DOHH2 (cell line): Measurements from ENCODE around the gene DNAH2.

Experiments used
- H3F3A ChIP-seq: fragments of 200-600 bp; sonication (generic), shearing (Covaris generic); 2 replicates; pipeline ENCODE4 v1.6.0; 2016; ENCODE audit warnings: antibody characterized with exemption, mild to moderate bottlenecking; ENCODE audit not compliant: control insufficient read depth, insufficient read depth
- H3K27ac ChIP-seq: fragments of 200-600 bp; sonication (generic); 2 replicates; pipeline ENCODE4 v1.5.1; 2014; ENCODE audit warnings: low read depth, mild to moderate bottlenecking, low read length, moderate library complexity
- H3K27me3 ChIP-seq: fragments of 200-600 bp; sonication (generic); 2 replicates; pipeline ENCODE4 v1.6.1; 2014; ENCODE audit warnings: mild to moderate bottlenecking, low read length, mixed read lengths; ENCODE audit not compliant: control insufficient read depth
- H3K36me3 ChIP-seq: fragments of 200-600 bp; sonication (generic); 2 replicates; pipeline ENCODE4 v1.6.1; 2014; ENCODE audit warnings: mild to moderate bottlenecking, low read length, moderate library complexity, mixed read lengths; ENCODE audit not compliant: control insufficient read depth
- H3K4me1 ChIP-seq: fragments of 200-600 bp; sonication (generic); 2 replicates; pipeline ENCODE4 v1.6.1; 2014; ENCODE audit warnings: mild to moderate bottlenecking, low read length, mixed read lengths; ENCODE audit not compliant: control insufficient read depth
- H3K4me2 ChIP-seq: fragments of 200-600 bp; sonication (generic); 2 replicates; pipeline ENCODE4 v1.6.0; 2014; ENCODE audit warnings: mild to moderate bottlenecking, low read length, moderate library complexity
- H3K4me3 ChIP-seq: fragments of 200-600 bp; sonication (generic); 2 replicates; pipeline ENCODE4 v1.5.1; 2014; ENCODE audit warnings: mild to moderate bottlenecking, low read length, mixed read lengths
- H3K79me2 ChIP-seq: fragments of 200-600 bp; sonication (generic); 2 replicates; pipeline ENCODE4 v1.6.1; 2014; ENCODE audit warnings: mild to moderate bottlenecking, low read length, mixed read lengths; ENCODE audit not compliant: control insufficient read depth
- H3K9me2 ChIP-seq: fragments of 200-600 bp; sonication (generic); replicated peaks from 2 replicates; pipeline ENCODE4 v1.6.1; 2014; ENCODE audit warnings: mild to moderate bottlenecking, low read length, mixed read lengths; ENCODE audit not compliant: control insufficient read depth
- H3K9me3 ChIP-seq: fragments of 200-600 bp; sonication (generic); 2 replicates; pipeline ENCODE4 v1.6.1; 2014; ENCODE audit warnings: antibody characterized with exemption, low read length, mixed read lengths; ENCODE audit not compliant: control insufficient read depth, insufficient read depth
- H4K20me1 ChIP-seq: fragments of 200-600 bp; sonication (generic); 2 replicates; pipeline ENCODE4 v1.6.0; 2014; ENCODE audit warnings: low read depth, mild to moderate bottlenecking, antibody characterized with exemption, low read length, moderate library complexity; ENCODE audit not compliant: control insufficient read depth, insufficient read depth
- EZH2phosphoT487 ChIP-seq: fragments of 200-600 bp; sonication (generic); IDR thresholded peaks from 2 replicates; pipeline ENCODE4 v1.6.1; 2017; ENCODE audit warnings: borderline replicate concordance, mild to moderate bottlenecking, antibody characterized with exemption, low read length, moderate library complexity, mixed read lengths
- TF ChIP-seq, protein P1 (sequence below): fragments of 200-600 bp; sonication (generic); IDR thresholded peaks from one replicate; pipeline ENCODE4 v1.5.1; 2014; ENCODE audit warnings: antibody characterized with exemption, mild to moderate bottlenecking, low read depth, low read length; ENCODE audit not compliant: poor library complexity, severe bottlenecking

DNAH2 gene

DNA sequence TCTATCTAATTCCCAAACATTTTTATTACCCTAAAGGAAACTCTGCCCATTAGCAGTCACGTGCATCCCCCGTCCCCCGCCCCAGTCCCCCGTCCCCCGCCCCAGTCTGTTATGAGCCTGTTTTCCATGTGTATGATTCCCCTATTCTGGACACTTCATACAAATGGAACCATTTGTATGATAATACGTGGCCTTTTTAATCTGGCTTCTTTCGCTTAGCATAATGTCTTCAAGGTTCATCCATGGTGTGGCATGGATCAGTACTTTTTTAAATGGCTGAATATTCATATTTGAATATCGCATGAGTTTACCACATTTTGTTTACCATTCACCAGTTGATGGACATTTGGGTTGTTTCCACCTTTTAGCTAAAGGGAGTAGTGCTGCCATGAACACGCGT lies 49.5 kb downstream of the DNAH2 start:
- Histone ChIP-seq H3K4me1 (no peaks in the 10 kb centered on the region), H3K9me2 (no peaks in the 10 kb centered on the region), H3K27me3 (peaks cover 9% of the 10 kb centered on the region), H3K36me3 (no peaks in the 10 kb centered on the region), H3K4me3 (no peak overlapping the region), H3K9me3 (no peaks in the 10 kb centered on the region), H3F3A (no peaks in the 10 kb centered on the region), H3K79me2 (no peaks in the 10 kb centered on the region), H3K4me2 (no peak overlapping the region), H3K27ac (no peak overlapping the region), H4K20me1 (no peaks in the 10 kb centered on the region)
- TF ChIP-seq EZH2phosphoT487, result no peak
- TF ChIP-seq, protein P1, sequence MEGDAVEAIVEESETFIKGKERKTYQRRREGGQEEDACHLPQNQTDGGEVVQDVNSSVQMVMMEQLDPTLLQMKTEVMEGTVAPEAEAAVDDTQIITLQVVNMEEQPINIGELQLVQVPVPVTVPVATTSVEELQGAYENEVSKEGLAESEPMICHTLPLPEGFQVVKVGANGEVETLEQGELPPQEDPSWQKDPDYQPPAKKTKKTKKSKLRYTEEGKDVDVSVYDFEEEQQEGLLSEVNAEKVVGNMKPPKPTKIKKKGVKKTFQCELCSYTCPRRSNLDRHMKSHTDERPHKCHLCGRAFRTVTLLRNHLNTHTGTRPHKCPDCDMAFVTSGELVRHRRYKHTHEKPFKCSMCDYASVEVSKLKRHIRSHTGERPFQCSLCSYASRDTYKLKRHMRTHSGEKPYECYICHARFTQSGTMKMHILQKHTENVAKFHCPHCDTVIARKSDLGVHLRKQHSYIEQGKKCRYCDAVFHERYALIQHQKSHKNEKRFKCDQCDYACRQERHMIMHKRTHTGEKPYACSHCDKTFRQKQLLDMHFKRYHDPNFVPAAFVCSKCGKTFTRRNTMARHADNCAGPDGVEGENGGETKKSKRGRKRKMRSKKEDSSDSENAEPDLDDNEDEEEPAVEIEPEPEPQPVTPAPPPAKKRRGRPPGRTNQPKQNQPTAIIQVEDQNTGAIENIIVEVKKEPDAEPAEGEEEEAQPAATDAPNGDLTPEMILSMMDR, result no peak

DNA sequence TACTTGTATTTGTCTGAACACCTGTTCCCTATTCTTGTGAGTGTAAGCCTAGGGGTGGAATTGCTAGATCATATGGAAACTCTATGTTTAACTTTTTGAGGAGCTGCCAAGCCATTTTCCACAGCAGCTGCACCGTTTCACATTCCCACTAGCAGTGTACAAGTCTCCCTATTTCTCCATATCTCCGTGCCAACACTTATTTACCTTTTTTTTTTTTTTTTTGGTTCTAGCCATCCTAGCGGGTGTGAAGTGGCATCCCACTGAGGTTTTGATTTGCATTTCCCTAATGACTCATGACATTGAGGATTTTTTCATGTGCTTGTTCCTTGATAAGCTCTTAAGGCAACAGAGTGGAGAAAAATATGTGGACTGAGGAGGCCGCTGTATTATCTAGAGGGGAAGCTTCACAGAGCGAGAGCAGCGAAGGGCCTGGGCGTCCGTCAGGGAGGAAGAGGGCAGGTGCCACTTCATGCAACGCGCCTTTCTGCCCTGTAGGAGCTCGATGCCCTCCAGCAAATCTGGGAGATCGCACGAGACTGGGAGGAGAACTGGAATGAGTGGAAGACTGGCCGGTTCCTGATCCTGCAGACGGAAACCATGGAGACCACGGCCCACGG lies 50.0 kb downstream of the DNAH2 start:
- Histone ChIP-seq H3F3A (no peaks in the 10 kb centered on the region), H3K4me3 (no peak overlapping the region), H3K36me3 (no peaks in the 10 kb centered on the region), H3K9me2 (no peaks in the 10 kb centered on the region), H3K27me3 (peaks cover 9% of the 10 kb centered on the region), H3K4me1 (no peaks in the 10 kb centered on the region), H3K79me2 (no peaks in the 10 kb centered on the region), H4K20me1 (no peaks in the 10 kb centered on the region), H3K27ac (no peak overlapping the region), H3K4me2 (no peak overlapping the region), H3K9me3 (no peaks in the 10 kb centered on the region)
- TF ChIP-seq, protein P1, result no peak
- no peak for TF ChIP-seq EZH2phosphoT487

DNA sequence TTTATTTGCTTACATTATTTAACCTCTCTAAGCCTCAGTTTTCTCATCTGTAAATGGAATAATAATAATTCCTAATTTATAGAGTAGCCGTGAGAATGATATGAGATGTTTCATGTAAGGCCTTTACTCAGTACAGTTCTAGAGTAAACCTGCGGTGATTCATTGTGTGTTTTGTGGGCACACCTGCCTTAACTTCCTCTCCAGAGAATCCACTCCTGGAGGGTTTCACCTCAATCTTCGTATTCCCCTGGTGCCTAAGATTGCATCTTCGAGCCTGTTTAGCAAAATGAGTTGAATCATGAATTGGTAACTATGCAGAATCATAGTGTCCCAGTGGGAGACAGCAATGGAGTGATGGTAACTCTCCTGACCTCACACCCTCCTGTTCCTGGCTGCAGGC lies 52.3 kb downstream of the DNAH2 start:
- TF ChIP-seq EZH2phosphoT487, result no peak
- TF ChIP-seq, protein P1, result no peak
- Histone ChIP-seq H3K79me2 (no peaks in the 10 kb centered on the region), H3K4me3 (no peak overlapping the region), H4K20me1 (no peaks in the 10 kb centered on the region), H3K36me3 (no peaks in the 10 kb centered on the region), H3K9me2 (no peaks in the 10 kb centered on the region), H3K27me3 (peaks cover 11% of the 10 kb centered on the region), H3K9me3 (no peaks in the 10 kb centered on the region), H3F3A (no peaks in the 10 kb centered on the region), H3K4me2 (no peak overlapping the region), H3K4me1 (no peaks in the 10 kb centered on the region), H3K27ac (no peak overlapping the region)
